ENCODE results near the gene OTOS. TPM values are rescaled to one million over a fixed set of nuclear protein-coding genes. Genes with fewer than 3 reads are reported as not detected.

Gene OTOS
- total RNA-seq, 1 experiment from 2014 or later, result not detected

- Mint-ChIP-seq H3K4me1 (ENCODE audit: insufficient read depth, unreplicated experiment) (peaks cover 5% of the 10 kb centered on the region), H3K9me3 (ENCODE audit: unreplicated experiment) (no peaks in the 10 kb centered on the region), H3K27me3 (ENCODE audit: insufficient read depth, unreplicated experiment) (peaks cover 63% of the 10 kb centered on the region), H3K27ac (ENCODE audit: low read depth, unreplicated experiment) (no peak overlapping the region), H3K36me3 (ENCODE audit: insufficient read depth, unreplicated experiment) (no peaks in the 10 kb centered on the region), H3K4me3 (ENCODE audit: unreplicated experiment) (no peak overlapping the region)
- no peak for DNase-seq (ENCODE audit: unreplicated experiment)
- CTCF ChIA-PET, result no interaction called here
- POLR2A ChIA-PET, result no interaction called here
- TF ChIP-seq, protein P1, sequence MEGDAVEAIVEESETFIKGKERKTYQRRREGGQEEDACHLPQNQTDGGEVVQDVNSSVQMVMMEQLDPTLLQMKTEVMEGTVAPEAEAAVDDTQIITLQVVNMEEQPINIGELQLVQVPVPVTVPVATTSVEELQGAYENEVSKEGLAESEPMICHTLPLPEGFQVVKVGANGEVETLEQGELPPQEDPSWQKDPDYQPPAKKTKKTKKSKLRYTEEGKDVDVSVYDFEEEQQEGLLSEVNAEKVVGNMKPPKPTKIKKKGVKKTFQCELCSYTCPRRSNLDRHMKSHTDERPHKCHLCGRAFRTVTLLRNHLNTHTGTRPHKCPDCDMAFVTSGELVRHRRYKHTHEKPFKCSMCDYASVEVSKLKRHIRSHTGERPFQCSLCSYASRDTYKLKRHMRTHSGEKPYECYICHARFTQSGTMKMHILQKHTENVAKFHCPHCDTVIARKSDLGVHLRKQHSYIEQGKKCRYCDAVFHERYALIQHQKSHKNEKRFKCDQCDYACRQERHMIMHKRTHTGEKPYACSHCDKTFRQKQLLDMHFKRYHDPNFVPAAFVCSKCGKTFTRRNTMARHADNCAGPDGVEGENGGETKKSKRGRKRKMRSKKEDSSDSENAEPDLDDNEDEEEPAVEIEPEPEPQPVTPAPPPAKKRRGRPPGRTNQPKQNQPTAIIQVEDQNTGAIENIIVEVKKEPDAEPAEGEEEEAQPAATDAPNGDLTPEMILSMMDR (IDR thresholded peaks at IDR 0.05; ENCODE audit: unreplicated experiment), result no peak
- no TSS peak for BruUV-seq (replicated peaks)
- intact Hi-C loops (cut with micrococcal nuclease), result no loop called here
Observed at GRCh38 chr2:240162032-240162431, 21.6 kb upstream of the OTOS start.

- peaks cover 5% of the 10 kb centered on the region for H3K4me1 Mint-ChIP-seq (ENCODE audit: insufficient read depth, unreplicated experiment)
- ChIA-PET CTCF (interaction anchor here (1.2 kb wide), 1 partner anchor 11 kb away, joined by 4 read pairs; no protein-coding TSS in a partner anchor), POLR2A (no interaction called here)
- H3K27ac Mint-ChIP-seq (ENCODE audit: low read depth, unreplicated experiment), result no peak overlapping the region
- intact Hi-C loops (cut with micrococcal nuclease), result no loop called here
- no peaks in the 10 kb centered on the region for H3K36me3 Mint-ChIP-seq (ENCODE audit: insufficient read depth, unreplicated experiment)
- TF ChIP-seq, protein P1 (IDR thresholded peaks at IDR 0.05; ENCODE audit: unreplicated experiment), result no peak
- H3K27me3 Mint-ChIP-seq (ENCODE audit: insufficient read depth, unreplicated experiment), result peaks cover 55% of the 10 kb centered on the region
- DNase-seq (ENCODE audit: unreplicated experiment), result no peak
- no peak overlapping the region for H3K4me3 Mint-ChIP-seq (ENCODE audit: unreplicated experiment)
- H3K9me3 Mint-ChIP-seq (ENCODE audit: unreplicated experiment), result no peaks in the 10 kb centered on the region
- BruUV-seq (replicated peaks), result no TSS peak
Observed at GRCh38 chr2:240161087-240161750, 20.8 kb upstream of the OTOS start.

- DNase-seq (ENCODE audit: unreplicated experiment), result no peak
- BruUV-seq (replicated peaks), result no TSS peak
Observed at GRCh38 chr2:240160291-240161086, 20.0 kb upstream of the OTOS start.

More at GRCh38 chr2:240160291-240161086, 20.0 kb upstream of the OTOS start:
- Mint-ChIP-seq H3K4me3 (ENCODE audit: unreplicated experiment) (no peak overlapping the region), H3K9me3 (ENCODE audit: unreplicated experiment) (no peaks in the 10 kb centered on the region), H3K4me1 (ENCODE audit: insufficient read depth, unreplicated experiment) (peaks cover 4% of the 10 kb centered on the region), H3K27ac (ENCODE audit: low read depth, unreplicated experiment) (no peak overlapping the region), H3K36me3 (ENCODE audit: insufficient read depth, unreplicated experiment) (no peaks in the 10 kb centered on the region), H3K27me3 (ENCODE audit: insufficient read depth, unreplicated experiment) (peaks cover 48% of the 10 kb centered on the region)
- POLR2A ChIA-PET, result no interaction called here
- CTCF ChIA-PET, result interaction anchor here (1.2 kb wide), 1 partner anchor 10 kb away, joined by 4 read pairs; no protein-coding TSS in a partner anchor
- intact Hi-C loops (cut with micrococcal nuclease), result no loop called here
- TF ChIP-seq, protein P1 (IDR thresholded peaks at IDR 0.05; ENCODE audit: unreplicated experiment), result no peak

Measured in MCF 10A (cell line).